ENCODE measurements around the gene KCNK7. TPM values are rescaled to one million over a fixed set of nuclear protein-coding genes. Genes with fewer than 3 reads are reported as not detected.

KCNK7 gene
- total RNA-seq, 1 donor from 2014 or later, result 1.1 TPM

DNA sequence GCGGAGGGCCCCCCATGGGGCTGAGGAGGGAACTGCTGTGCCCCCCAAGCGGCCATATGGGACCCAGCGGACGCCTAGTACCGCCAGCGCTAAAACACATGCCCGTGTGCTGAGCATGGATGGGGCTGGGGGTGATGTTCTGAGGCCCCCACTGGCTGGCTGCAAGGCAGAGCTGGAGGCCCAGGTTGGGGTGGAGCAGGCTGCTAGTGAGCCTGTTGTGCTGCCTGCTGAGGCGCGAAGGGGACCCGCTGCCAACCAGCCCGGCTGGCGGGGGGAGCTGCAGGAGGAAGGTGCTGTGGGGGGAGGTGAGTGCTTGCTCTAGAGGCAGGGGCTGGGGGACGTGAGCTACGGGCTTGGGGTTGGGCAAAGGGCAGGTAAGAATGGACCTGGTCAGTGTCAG, 23.2 kb upstream of the KCNK7 start:
- H3K27me3 Mint-ChIP-seq, result no peaks in the 10 kb centered on the region
- no peak overlapping the region for H3K27ac Mint-ChIP-seq
- TF ChIP-seq CTCF (IDR thresholded peaks at IDR 0.05), result no peak
- DNase-seq (no peak), ATAC-seq (ENCODE audit: low read depth) (no peak)
- intact Hi-C loops (cut with micrococcal nuclease), result loop anchor here (5.0 kb wide), 1 partner anchor 729 kb away; the partner anchor contains the start of genes B4GAT1 and BRMS1
- H3K4me1 Mint-ChIP-seq, result peaks cover 32% of the 10 kb centered on the region
- CTCF ChIA-PET, result no interaction called here
- peaks cover 74% of the 10 kb centered on the region for H3K36me3 Mint-ChIP-seq (ENCODE audit: low read depth)
- H3K9me3 Mint-ChIP-seq, result no peaks in the 10 kb centered on the region
- no peak overlapping the region for H3K4me3 Mint-ChIP-seq
- POLR2A ChIA-PET, result interaction anchor here (1.1 to 8.5 kb wide), 3 partner anchors 21 to 239 kb away, joined by 3 to 108 read pairs (median 3); partner anchors contain the start of genes CFL1, RELA and SIPA1

GRCh38 chr11:65617990-65618751, 22.6 kb upstream of the KCNK7 start:
- H3K36me3 Mint-ChIP-seq (ENCODE audit: low read depth), result peaks cover 69% of the 10 kb centered on the region
- CTCF ChIA-PET, result no interaction called here
- H3K4me1 Mint-ChIP-seq, result peaks cover 34% of the 10 kb centered on the region
- H3K27ac Mint-ChIP-seq, result no peak overlapping the region
- H3K9me3 Mint-ChIP-seq, result no peaks in the 10 kb centered on the region
- DNase-seq (no peak), ATAC-seq (ENCODE audit: low read depth) (no peak)
- H3K4me3 Mint-ChIP-seq, result no peak overlapping the region
- no peak for TF ChIP-seq CTCF (IDR thresholded peaks at IDR 0.05)
- H3K27me3 Mint-ChIP-seq, result no peaks in the 10 kb centered on the region
- intact Hi-C loops (cut with micrococcal nuclease), result loop anchor here (5.0 kb wide), 1 partner anchor 729 kb away; the partner anchor contains the start of genes B4GAT1 and BRMS1
- POLR2A ChIA-PET, result interaction anchor here (0.5 to 8.5 kb wide), 5 partner anchors 21 to 240 kb away, joined by 3 to 108 read pairs (median 4); partner anchors contain the start of genes CFL1, KAT5, RELA and SIPA1

- CTCF ChIA-PET, result interaction anchor here (0.9 to 1.1 kb wide), 2 partner anchors 8 to 24 kb away, joined by 3 to 5 read pairs; no protein-coding TSS in a partner anchor
- POLR2A ChIA-PET, result interaction anchor here (0.5 to 8.5 kb wide), 5 partner anchors 22 to 190 kb away, joined by 4 to 108 read pairs (median 7); partner anchors contain the start of genes KAT5 and SIPA1
Measured at GRCh38 chr11:65617136-65617850, 21.7 kb upstream of the KCNK7 start.

GRCh38 chr11:65616575-65617001, 21.0 kb upstream of the KCNK7 start:
- peak overlapping the region; percentile 92 for H3K4me3 Mint-ChIP-seq
- no peaks in the 10 kb centered on the region for H3K9me3 Mint-ChIP-seq
- ATAC-seq (ENCODE audit: low read depth) (no peak), DNase-seq (no peak)
- no peaks in the 10 kb centered on the region for H3K27me3 Mint-ChIP-seq
- CTCF ChIA-PET, result interaction anchor here (0.9 to 1.1 kb wide), 2 partner anchors 9 to 23 kb away, joined by 3 to 5 read pairs; no protein-coding TSS in a partner anchor
- TF ChIP-seq CTCF (IDR thresholded peaks at IDR 0.05), result no peak
- H3K4me1 Mint-ChIP-seq, result peaks cover 47% of the 10 kb centered on the region
- POLR2A ChIA-PET, result interaction anchor here (2.0 to 8.5 kb wide), 5 partner anchors 23 to 96 kb away, joined by 5 to 108 read pairs (median 60); partner anchors contain the start of genes EHBP1L1, FAM89B, KAT5 and SIPA1
- peak overlapping the region; percentile 85 for H3K27ac Mint-ChIP-seq
- intact Hi-C loops (cut with micrococcal nuclease), result loop anchor here (5.0 kb wide), 1 partner anchor 731 kb away; the partner anchor contains the start of genes B4GAT1 and BRMS1
- H3K36me3 Mint-ChIP-seq (ENCODE audit: low read depth), result peaks cover 62% of the 10 kb centered on the region

More at GRCh38 chr11:65617136-65617850, 21.7 kb upstream of the KCNK7 start:
- H3K36me3 Mint-ChIP-seq (ENCODE audit: low read depth), result peaks cover 64% of the 10 kb centered on the region
- peak overlapping the region; percentile 85 for H3K27ac Mint-ChIP-seq
- no peaks in the 10 kb centered on the region for H3K27me3 Mint-ChIP-seq
- ATAC-seq (ENCODE audit: low read depth) (no peak), DNase-seq (no peak)
- peak overlapping the region; percentile 92 for H3K4me3 Mint-ChIP-seq
- TF ChIP-seq CTCF (IDR thresholded peaks at IDR 0.05), result no peak
- H3K4me1 Mint-ChIP-seq, result peaks cover 42% of the 10 kb centered on the region
- H3K9me3 Mint-ChIP-seq, result no peaks in the 10 kb centered on the region
- intact Hi-C loops (cut with micrococcal nuclease), result loop anchor here (5.0 kb wide), 1 partner anchor 730 kb away; the partner anchor contains the start of genes B4GAT1 and BRMS1

All from activated B cell treated with CpG ODN at 0.5 μM for 24 hours (primary cell).